H9 (cell line): ENCODE results near the gene PTOV1. TPM values are rescaled to one million over a fixed set of nuclear protein-coding genes. Genes with fewer than 3 reads are reported as not detected.

Experiments used
- DNase-seq: peaks from one replicate; pipeline ENCODE4 v3.0.0-alpha.2; 2017
- H2AFZ ChIP-seq: one replicate; pipeline ENCODE4 v1.6.1; 2013; ENCODE audit warnings: mild to moderate bottlenecking, low read length, control low read depth, moderate library complexity
- H2AK5ac ChIP-seq: 2 replicates; pipeline ENCODE4 v1.6.1; 2013; ENCODE audit warnings: low read length, control low read depth, mixed read lengths; ENCODE audit not compliant: insufficient read length
- H2BK120ac ChIP-seq: one replicate; pipeline ENCODE4 v1.6.1; 2013; ENCODE audit warnings: low read depth, mild to moderate bottlenecking, low read length, control low read depth, inconsistent platforms; ENCODE audit not compliant: poor library complexity, severe bottlenecking
- H2BK12ac ChIP-seq: 2 replicates; pipeline ENCODE4 v1.6.1; 2013; ENCODE audit warnings: low read length, control low read depth, mixed read lengths, low read depth; ENCODE audit not compliant: insufficient read length
- H2BK15ac ChIP-seq: 2 replicates; pipeline ENCODE4 v1.6.1; 2013; ENCODE audit warnings: low read depth, low read length, control low read depth
- H2BK20ac ChIP-seq: one replicate; pipeline ENCODE4 v1.6.1; 2013; ENCODE audit warnings: low read depth, mild to moderate bottlenecking, low read length, control low read depth, inconsistent platforms; ENCODE audit not compliant: poor library complexity, severe bottlenecking
- H2BK5ac ChIP-seq: 2 replicates; pipeline ENCODE4 v1.6.1; 2013; ENCODE audit warnings: low read length, control low read depth, mixed read lengths; ENCODE audit not compliant: insufficient read length
- H3K14ac ChIP-seq: 2 replicates; pipeline ENCODE4 v1.6.1; 2013; ENCODE audit warnings: low read length, control low read depth; ENCODE audit not compliant: insufficient read depth
- H3K18ac ChIP-seq: 2 replicates; pipeline ENCODE4 v1.6.1; 2013; ENCODE audit warnings: low read depth, mild to moderate bottlenecking, mixed read lengths, low read length, control low read depth; ENCODE audit not compliant: insufficient read length
- H3K23ac ChIP-seq: 2 replicates; pipeline ENCODE4 v1.6.1; 2013; ENCODE audit warnings: low read length, control low read depth, mixed read lengths, low read depth; ENCODE audit not compliant: insufficient read length
- H3K23me2 ChIP-seq: 2 replicates; pipeline ENCODE4 v1.6.1; 2013; ENCODE audit warnings: low read depth, mild to moderate bottlenecking, mixed read lengths, low read length, control low read depth; ENCODE audit not compliant: insufficient read length, poor library complexity, severe bottlenecking
- H3K27ac ChIP-seq: 2 replicates; pipeline ENCODE4 v1.5.1; 2013; ENCODE audit warnings: low read length, control low read depth, mixed read lengths, low read depth; ENCODE audit not compliant: insufficient read length
- H3K27me3 ChIP-seq: 2 replicates; pipeline ENCODE4 v1.6.1; 2013; ENCODE audit warnings: low read length, control low read depth, inconsistent platforms; ENCODE audit not compliant: insufficient read depth
- H3K4ac ChIP-seq: 2 replicates; pipeline ENCODE4 v1.6.1; 2013; ENCODE audit warnings: low read depth, mild to moderate bottlenecking, control low read depth, inconsistent platforms, low read length, moderate library complexity
- H3K4me1 ChIP-seq: 2 replicates; pipeline ENCODE4 v1.6.1; 2013; ENCODE audit warnings: low read length, control low read depth, inconsistent platforms; ENCODE audit not compliant: insufficient read depth
- H3K4me2 ChIP-seq: 2 replicates; pipeline ENCODE4 v1.6.1; 2013; ENCODE audit warnings: low read length, control low read depth, mixed read lengths; ENCODE audit not compliant: insufficient read length, insufficient read depth
- H3K56ac ChIP-seq: 2 replicates; pipeline ENCODE4 v1.6.1; 2013; ENCODE audit warnings: low read depth, mild to moderate bottlenecking, mixed read lengths, low read length, control low read depth; ENCODE audit not compliant: insufficient read length
- H3K79me1 ChIP-seq: 2 replicates; pipeline ENCODE4 v1.6.1; 2013; ENCODE audit warnings: low read depth, mild to moderate bottlenecking, moderate library complexity, low read length, control low read depth, inconsistent platforms; ENCODE audit not compliant: insufficient read depth, poor library complexity, severe bottlenecking
- H3K79me2 ChIP-seq: 2 replicates; pipeline ENCODE4 v1.6.1; 2013; ENCODE audit warnings: low read length, control low read depth, inconsistent platforms; ENCODE audit not compliant: insufficient read depth
- H3K9ac ChIP-seq: 2 replicates; pipeline ENCODE4 v1.6.1; 2013; ENCODE audit warnings: low read length, control low read depth, mixed read lengths; ENCODE audit not compliant: insufficient read length; ENCODE audit errors: extremely low read depth
- H3K9me3 ChIP-seq: one replicate; pipeline ENCODE4 v1.6.1; 2013; ENCODE audit warnings: low read depth, low read length, inconsistent platforms; ENCODE audit not compliant: control insufficient read depth
- H3T11ph ChIP-seq: one replicate; pipeline ENCODE4 v1.6.1; 2013; ENCODE audit warnings: mild to moderate bottlenecking, low read length, control low read depth, inconsistent platforms
- H4K20me1 ChIP-seq: one replicate; pipeline ENCODE4 v1.6.1; 2013; ENCODE audit not compliant: control insufficient read depth, insufficient read length, insufficient read depth
- H4K5ac ChIP-seq: 2 replicates; pipeline ENCODE4 v1.6.1; 2013; ENCODE audit warnings: low read depth, mild to moderate bottlenecking, mixed read lengths, low read length, control low read depth; ENCODE audit not compliant: insufficient read length
- H4K8ac ChIP-seq: replicated peaks from 2 replicates; pipeline ENCODE4 v1.6.1; 2013; ENCODE audit warnings: low read length, control low read depth, mixed read lengths, low read depth; ENCODE audit not compliant: insufficient read length
- H4K91ac ChIP-seq: 2 replicates; pipeline ENCODE4 v1.6.1; 2013; ENCODE audit warnings: low read depth, mild to moderate bottlenecking, moderate library complexity, mixed read lengths, low read length, control low read depth; ENCODE audit not compliant: insufficient read length
- H3K27ac Mint-ChIP-seq, 3 experiments: 2 replicates in 2 of 3; 3 replicates in 1 of 3; pipeline ENCODE4 v1.8.0; 2020 to 2021; ENCODE audit warnings: mixed read lengths in 3 of 3, mild to moderate bottlenecking in 1 of 3, moderate library complexity in 1 of 3
- H3K27me3 Mint-ChIP-seq: 2 replicates; pipeline ENCODE4 v1.8.0; 2021; ENCODE audit warnings: low read depth, mild to moderate bottlenecking, moderate library complexity, mixed read lengths
- H3K36me3 Mint-ChIP-seq, 3 experiments: 2 replicates in 2 of 3; 3 replicates in 1 of 3; pipeline ENCODE4 v1.8.0; 2020 to 2021; ENCODE audit warnings: low read depth in 3 of 3, mixed read lengths in 3 of 3; ENCODE audit not compliant: insufficient read depth in 1 of 3
- H3K4me1 Mint-ChIP-seq, 2 experiments: 2 replicates each; pipeline ENCODE4 v1.8.0; 2020; ENCODE audit warnings: mixed read lengths in 2 of 2
- H3K4me3 Mint-ChIP-seq, 2 experiments: 2 replicates in 1 of 2; 3 replicates in 1 of 2; pipeline ENCODE4 v1.8.0; 2020 to 2021; ENCODE audit warnings: mild to moderate bottlenecking in 2 of 2, mixed read lengths in 2 of 2, moderate library complexity in 1 of 2
- H3K9me3 Mint-ChIP-seq, 2 experiments: 2 replicates in 1 of 2; 3 replicates in 1 of 2; pipeline ENCODE4 v1.8.0; 2020; ENCODE audit warnings: mild to moderate bottlenecking in 2 of 2, mixed read lengths in 2 of 2, moderate library complexity in 1 of 2
- CTCF ChIP-seq: fragments of 200-600 bp; sonication (generic); conservative IDR thresholded peaks from 3 replicates; pipeline ENCODE4 v1.8.0; 2021; ENCODE audit warnings: antibody characterized with exemption, mild to moderate bottlenecking
- WGBS: extraction: QIAGEN DNeasy Blood & Tissue Kit; methylation state at CpG from one replicate; pipeline ENCODE4 v1.1.7; 2013; ENCODE audit warnings: missing lambda C conversion rate, low lambda C conversion rate, mixed read lengths; ENCODE audit not compliant: insufficient read length; ENCODE audit errors: extremely low coverage; 5-methylcytosine and 5-hydroxymethylcytosine counted together
- total RNA-seq: library from RNA; stranded (reverse); gene quantifications from 2 replicates; pipeline ENCODE4 v1.2.1, GENCODE V29; 2021

Gene PTOV1
- total RNA-seq, 1 experiment from 2014 or later: 309 TPM

GRCh38 chr19:49820125-49820524 lies 30.8 kb upstream of the PTOV1 start:
- H2BK12ac ChIP-seq: no peak overlapping the region
- no peak overlapping the region for H3K4ac ChIP-seq
- H4K20me1 ChIP-seq: no peaks in the 10 kb centered on the region
- H2BK15ac ChIP-seq: no peak overlapping the region
- no peak overlapping the region for H2BK5ac ChIP-seq
- no peak overlapping the region for H3K56ac ChIP-seq
- H2AK5ac ChIP-seq: no peak overlapping the region
- H2BK120ac ChIP-seq: no peak overlapping the region
- peaks cover 11% of the 10 kb centered on the region for H3K79me1 ChIP-seq
- no peak overlapping the region for H4K5ac ChIP-seq
- peak overlapping the region in 1 of 3 experiments; percentile 80; a peak in 1 of 7 replicates for H3K27ac Mint-ChIP-seq
- no CpG with 5 or more reads among the region's 10 CpGs for WGBS
- no peaks in the 10 kb centered on the region for H3K9me3 ChIP-seq
- no peak overlapping the region for H4K8ac ChIP-seq
- TF ChIP-seq CTCF: no peak
- H3K27ac ChIP-seq: no peak overlapping the region
- H3K14ac ChIP-seq: no peak overlapping the region
- no peak overlapping the region for H3K23ac ChIP-seq
- no peak overlapping the region for H2AFZ ChIP-seq
- H3K4me2 ChIP-seq: no peak overlapping the region
- H3K4me3 Mint-ChIP-seq: peak overlapping the region in 1 of 2 experiments; percentile 94; a peak in 2 of 5 replicates
- H3K27me3 Mint-ChIP-seq: no peaks in the 10 kb centered on the region
- H3K4me1 Mint-ChIP-seq: peaks cover 10 to 16% of the 10 kb centered on the region in 2 experiments
- DNase-seq: no peak
- no peaks in the 10 kb centered on the region for H3K9me3 Mint-ChIP-seq
- no peak overlapping the region for H3K9ac ChIP-seq
- H3K79me2 ChIP-seq: peaks cover 5% of the 10 kb centered on the region; the same call in 1 of the 2 replicates
- no peak overlapping the region for H3K18ac ChIP-seq
- H4K91ac ChIP-seq: no peak overlapping the region
- no peaks in the 10 kb centered on the region for H3K27me3 ChIP-seq
- H3K23me2 ChIP-seq: peaks cover 5% of the 10 kb centered on the region
- H3K4me1 ChIP-seq: peaks cover 3% of the 10 kb centered on the region; the same call in 1 of the 2 replicates
- H3K36me3 Mint-ChIP-seq: peaks cover 10 to 32% (median 21%) of the 10 kb centered on the region in 3 experiments
- no peak overlapping the region for H2BK20ac ChIP-seq
- H3T11ph ChIP-seq: no peak overlapping the region
